Activated T-helper 2 cell treated with anti-CD3 and anti-CD28 coated beads, Interferon-gamma antibody, Interleukin-2, Interleukin-4, amounts not matched to agents 10 μg/mL and 5 μg/mL and 100 μg/mL, durations not matched to agents 14 hours and 24 hours and 36 hours (primary cell): ENCODE data around the gene KRT80. TPM values are rescaled to one million over a fixed set of nuclear protein-coding genes. Genes with fewer than 3 reads are reported as not detected.

Experiments
- DNase-seq: peaks from one replicate; pipeline ENCODE4 v3.0.0; 2021; ENCODE audit warnings: low spot score
- H3K27ac Mint-ChIP-seq: one replicate; pipeline ENCODE4 v1.8.0; 2021; ENCODE audit warnings: mixed read lengths
- H3K27me3 Mint-ChIP-seq: one replicate; pipeline ENCODE4 v1.8.0; 2021; ENCODE audit warnings: low read depth, mixed read lengths
- H3K36me3 Mint-ChIP-seq: one replicate; pipeline ENCODE4 v1.8.0; 2021; ENCODE audit warnings: low read depth, mixed read lengths
- H3K4me1 Mint-ChIP-seq: one replicate; pipeline ENCODE4 v1.8.0; 2021; ENCODE audit warnings: low read depth, mixed read lengths
- H3K4me3 Mint-ChIP-seq: one replicate; pipeline ENCODE4 v1.8.0; 2021; ENCODE audit warnings: low read depth, mild to moderate bottlenecking, moderate library complexity, mixed read lengths
- H3K9me3 Mint-ChIP-seq: one replicate; pipeline ENCODE4 v1.8.0; 2021; ENCODE audit warnings: mixed read lengths
- intact Hi-C: fragments of 100-400 bp; cut with micrococcal nuclease; formaldehyde crosslinking; loops from one replicate; pipeline ENCODE4 v1.15.1; 2023
- total RNA-seq: library from RNA; stranded (reverse); gene quantifications from 2 replicates; pipeline ENCODE4 v1.2.3, GENCODE V29; 2022

Gene KRT80
- total RNA-seq, 1 donor from 2014 or later, result not detected

DNA sequence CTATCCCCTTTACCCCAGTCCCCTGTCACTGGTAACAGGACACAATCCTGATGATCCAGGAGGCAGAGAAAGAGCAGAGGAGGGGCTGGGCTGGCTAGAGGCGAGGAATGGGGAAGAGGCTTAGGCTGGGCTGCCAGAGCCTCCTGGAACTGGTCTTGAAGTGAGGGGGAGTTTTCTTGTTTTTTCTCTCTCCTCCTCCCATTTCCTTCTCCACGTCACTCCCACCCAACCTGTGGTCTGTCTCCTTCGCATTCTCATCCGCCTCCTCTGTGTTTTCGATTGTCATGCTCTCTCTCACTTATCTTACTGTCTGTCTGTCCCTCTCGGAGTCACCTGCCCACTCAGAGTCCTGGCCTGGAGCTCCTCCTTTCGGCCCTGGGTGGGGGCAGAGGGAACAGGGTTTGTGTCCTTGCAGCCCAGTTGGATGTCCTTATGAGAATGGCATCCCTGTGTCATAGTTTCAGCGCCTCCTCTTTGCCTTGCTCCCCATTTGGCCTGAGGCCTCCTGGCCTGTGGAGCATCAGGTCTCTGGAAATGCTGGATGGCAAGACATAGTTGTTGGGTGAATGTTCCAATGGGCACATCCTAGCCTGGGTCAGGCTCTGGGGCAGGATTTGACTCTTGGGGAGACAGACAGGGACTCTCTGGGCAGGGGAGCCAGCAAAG is 3.4 kb upstream of the KRT80 start:
- no peaks in the 10 kb centered on the region for H3K36me3 Mint-ChIP-seq
- H3K27ac Mint-ChIP-seq, result no peak overlapping the region
- no peak overlapping the region for H3K4me3 Mint-ChIP-seq
- H3K27me3 Mint-ChIP-seq, result peaks cover 2% of the 10 kb centered on the region
- no peaks in the 10 kb centered on the region for H3K9me3 Mint-ChIP-seq
- intact Hi-C loops, result no loop called here
- DNase-seq, result no peak
- peaks cover 4% of the 10 kb centered on the region for H3K4me1 Mint-ChIP-seq

GRCh38 chr12:52193991-52194390 is 2.2 kb upstream of the KRT80 start:
- peaks cover 4% of the 10 kb centered on the region for H3K4me1 Mint-ChIP-seq
- no peak for DNase-seq

GRCh38 chr12:52193532-52193931 is 1.7 kb upstream of the KRT80 start:
- DNase-seq, result no peak
- H3K36me3 Mint-ChIP-seq, result no peaks in the 10 kb centered on the region
- H3K9me3 Mint-ChIP-seq, result no peaks in the 10 kb centered on the region
- peaks cover 4% of the 10 kb centered on the region for H3K4me1 Mint-ChIP-seq
- H3K27me3 Mint-ChIP-seq, result peaks cover 2% of the 10 kb centered on the region
- H3K27ac Mint-ChIP-seq, result no peak overlapping the region
- H3K4me3 Mint-ChIP-seq, result no peak overlapping the region
- intact Hi-C loops, result no loop called here

More at GRCh38 chr12:52193991-52194390, 2.2 kb upstream of the KRT80 start:
- H3K36me3 Mint-ChIP-seq, result no peaks in the 10 kb centered on the region
- H3K4me3 Mint-ChIP-seq, result no peak overlapping the region
- intact Hi-C loops, result no loop called here
- no peak overlapping the region for H3K27ac Mint-ChIP-seq
- H3K9me3 Mint-ChIP-seq, result no peaks in the 10 kb centered on the region
- peaks cover 2% of the 10 kb centered on the region for H3K27me3 Mint-ChIP-seq

DNA sequence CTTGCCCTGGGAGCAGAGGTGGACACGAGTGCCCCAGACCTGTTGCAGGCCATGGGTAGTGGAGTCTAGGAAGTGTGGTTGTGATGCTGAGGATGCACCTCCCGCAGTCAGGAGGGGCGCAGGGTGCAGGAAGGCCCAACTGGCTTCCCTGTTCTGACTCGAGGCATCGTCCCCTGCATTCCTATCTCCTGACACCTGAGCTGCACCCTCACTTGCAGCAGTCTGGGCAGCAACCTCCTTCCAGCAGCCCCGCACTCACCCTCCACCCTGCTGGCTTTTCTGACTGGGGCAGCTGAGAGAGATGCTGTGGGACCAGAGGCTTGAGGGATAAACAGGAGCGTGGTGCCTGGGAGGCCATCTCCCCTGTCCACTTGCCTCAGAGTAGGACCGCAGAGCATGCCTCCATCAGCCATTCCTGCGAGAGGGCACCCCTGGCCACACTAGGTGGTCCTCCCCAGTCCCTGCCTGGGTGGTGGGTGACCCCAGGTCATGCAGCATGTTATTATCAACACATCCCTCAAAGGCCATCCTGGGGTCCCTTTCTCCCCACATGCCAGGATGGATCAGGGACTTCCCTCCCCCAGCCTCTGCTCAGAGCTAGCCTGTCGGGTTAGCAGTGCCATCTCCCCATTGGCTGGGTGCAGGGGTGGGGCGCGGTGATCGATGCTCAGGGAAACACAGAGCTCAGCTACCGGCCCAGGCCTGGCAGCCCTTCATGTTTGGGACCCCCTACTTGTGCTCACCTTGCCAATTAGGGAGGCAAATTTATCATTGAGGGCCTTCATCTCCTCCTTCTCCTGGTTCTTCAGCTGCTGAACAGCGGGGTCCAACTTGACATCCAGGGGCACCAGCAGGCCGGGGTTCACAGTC is 719 bp downstream of the KRT80 start:
- intact Hi-C loops, result no loop called here
- Mint-ChIP-seq H3K27me3 (peaks cover 2% of the 10 kb centered on the region), H3K36me3 (no peaks in the 10 kb centered on the region), H3K27ac (no peak overlapping the region), H3K4me1 (peaks cover 4% of the 10 kb centered on the region), H3K4me3 (no peak overlapping the region), H3K9me3 (no peaks in the 10 kb centered on the region)
- DNase-seq, result no peak

- Mint-ChIP-seq H3K27ac (no peak overlapping the region), H3K4me3 (no peak overlapping the region), H3K36me3 (no peaks in the 10 kb centered on the region), H3K4me1 (peaks cover 3% of the 10 kb centered on the region), H3K27me3 (peaks cover 2% of the 10 kb centered on the region), H3K9me3 (no peaks in the 10 kb centered on the region)
- no peak for DNase-seq
- intact Hi-C loops, result no loop called here
Observed at GRCh38 chr12:52189376-52190174, 2.2 kb downstream of the KRT80 start.

GRCh38 chr12:52188658-52189057 is 3.2 kb downstream of the KRT80 start:
- no peaks in the 10 kb centered on the region for H3K9me3 Mint-ChIP-seq
- H3K27ac Mint-ChIP-seq, result no peak overlapping the region
- no peak for DNase-seq
- no peaks in the 10 kb centered on the region for H3K36me3 Mint-ChIP-seq
- peaks cover 3% of the 10 kb centered on the region for H3K4me1 Mint-ChIP-seq
- peaks cover 2% of the 10 kb centered on the region for H3K27me3 Mint-ChIP-seq
- no peak overlapping the region for H3K4me3 Mint-ChIP-seq
- intact Hi-C loops, result no loop called here

GRCh38 chr12:52187640-52188039 is 4.2 kb downstream of the KRT80 start:
- no peak for DNase-seq
- Mint-ChIP-seq H3K4me1 (peaks cover 3% of the 10 kb centered on the region), H3K27ac (no peak overlapping the region), H3K36me3 (no peaks in the 10 kb centered on the region), H3K27me3 (peaks cover 2% of the 10 kb centered on the region), H3K9me3 (no peaks in the 10 kb centered on the region), H3K4me3 (no peak overlapping the region)
- intact Hi-C loops, result no loop called here

- intact Hi-C loops, result no loop called here
- H3K36me3 Mint-ChIP-seq, result no peaks in the 10 kb centered on the region
Observed at GRCh38 chr12:52187206-52187605, 4.6 kb downstream of the KRT80 start.

GRCh38 chr12:52186118-52186840 is 5.5 kb downstream of the KRT80 start:
- DNase-seq, result no peak
- no peak overlapping the region for H3K27ac Mint-ChIP-seq
- intact Hi-C loops, result no loop called here
- H3K27me3 Mint-ChIP-seq, result peaks cover 2% of the 10 kb centered on the region
- H3K9me3 Mint-ChIP-seq, result no peaks in the 10 kb centered on the region
- H3K36me3 Mint-ChIP-seq, result no peaks in the 10 kb centered on the region
- H3K4me1 Mint-ChIP-seq, result peaks cover 3% of the 10 kb centered on the region
- H3K4me3 Mint-ChIP-seq, result no peak overlapping the region

More at GRCh38 chr12:52187206-52187605, 4.6 kb downstream of the KRT80 start:
- H3K4me1 Mint-ChIP-seq, result peaks cover 3% of the 10 kb centered on the region
- H3K27me3 Mint-ChIP-seq, result peaks cover 2% of the 10 kb centered on the region
- no peaks in the 10 kb centered on the region for H3K9me3 Mint-ChIP-seq
- no peak for DNase-seq
- H3K4me3 Mint-ChIP-seq, result no peak overlapping the region
- H3K27ac Mint-ChIP-seq, result no peak overlapping the region

GRCh38 chr12:52185400-52185967 is 6.3 kb downstream of the KRT80 start:
- Mint-ChIP-seq H3K4me1 (peaks cover 3% of the 10 kb centered on the region), H3K36me3 (no peaks in the 10 kb centered on the region), H3K27ac (no peak overlapping the region), H3K27me3 (peaks cover under 1% of the 10 kb centered on the region), H3K9me3 (no peaks in the 10 kb centered on the region), H3K4me3 (no peak overlapping the region)
- no peak for DNase-seq
- intact Hi-C loops, result no loop called here

DNA sequence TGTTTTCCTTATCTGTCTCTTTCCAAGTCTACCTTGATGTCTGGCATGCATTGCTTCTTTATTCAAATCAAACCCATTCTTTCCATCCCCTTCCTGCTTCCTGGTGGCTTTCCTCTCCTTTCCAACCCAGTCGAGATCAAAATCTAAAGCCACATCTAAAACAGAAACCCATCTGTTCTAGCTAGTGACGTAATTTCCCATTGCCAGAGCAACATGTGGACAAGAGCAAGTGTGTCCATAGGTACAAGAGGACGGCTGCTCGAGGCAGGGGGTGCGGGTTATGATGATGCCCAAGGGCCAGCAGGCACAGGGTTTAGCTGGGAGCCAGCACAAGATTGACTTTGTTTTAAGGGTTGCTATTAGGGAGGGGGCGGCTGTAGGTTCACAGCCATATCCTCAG is 7.0 kb downstream of the KRT80 start:
- no peaks in the 10 kb centered on the region for H3K9me3 Mint-ChIP-seq
- H3K36me3 Mint-ChIP-seq, result no peaks in the 10 kb centered on the region
- intact Hi-C loops, result no loop called here
- no peak for DNase-seq
- no peak overlapping the region for H3K4me3 Mint-ChIP-seq
- no peaks in the 10 kb centered on the region for H3K27me3 Mint-ChIP-seq
- peaks cover 3% of the 10 kb centered on the region for H3K4me1 Mint-ChIP-seq
- no peak overlapping the region for H3K27ac Mint-ChIP-seq

DNA sequence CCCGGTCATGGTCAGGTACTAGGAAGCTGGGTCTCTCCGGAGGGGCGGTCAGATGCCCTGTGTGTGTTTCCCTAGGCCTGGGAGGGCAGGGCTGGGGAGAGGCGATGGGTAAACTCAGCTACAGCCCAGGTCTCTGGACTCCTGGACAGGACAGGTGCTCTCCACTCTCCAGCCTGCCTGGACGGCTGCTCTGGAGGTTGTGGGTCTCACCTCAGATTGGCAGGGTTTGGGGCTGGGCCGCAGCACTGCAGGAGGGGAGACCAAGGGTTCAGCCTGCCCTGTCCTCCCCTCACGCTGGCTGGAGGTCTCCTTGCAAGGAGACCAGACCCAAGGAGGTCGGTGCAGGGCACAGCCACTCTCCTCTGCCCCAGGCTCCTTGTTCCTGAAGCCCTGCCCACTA is 7.8 kb downstream of the KRT80 start:
- no peak for DNase-seq
- intact Hi-C loops, result no loop called here
- H3K27ac Mint-ChIP-seq, result no peak overlapping the region
- H3K4me3 Mint-ChIP-seq, result no peak overlapping the region
- peaks cover 3% of the 10 kb centered on the region for H3K4me1 Mint-ChIP-seq
- no peaks in the 10 kb centered on the region for H3K27me3 Mint-ChIP-seq
- no peaks in the 10 kb centered on the region for H3K36me3 Mint-ChIP-seq
- no peaks in the 10 kb centered on the region for H3K9me3 Mint-ChIP-seq
